Liver (tissue), 9 donors: ENCODE measurements around the gene PHACTR4. TPM values are rescaled to one million over a fixed set of nuclear protein-coding genes. Genes with fewer than 3 reads are reported as not detected.

Experiments used
- DNase-seq: peaks from one replicate; pipeline ENCODE4 v3.0.0-alpha.2; 2017; ENCODE audit warnings: low spot score
- H3K27ac ChIP-seq, 2 donors: one replicate each; pipeline ENCODE4 v1.7.0; 2013; ENCODE audit warnings: inconsistent platforms in 2 of 2, low read length in 2 of 2, control low read depth in 1 of 2, low read depth in 1 of 2, mild to moderate bottlenecking in 1 of 2
- H3K27me3 ChIP-seq, 4 donors: one replicate each; pipeline versions ENCODE4 v1.6.1 to v1.7.0; 2013; ENCODE audit warnings: low read length in 3 of 4, inconsistent platforms in 1 of 4, mild to moderate bottlenecking in 1 of 4, moderate library complexity in 1 of 4; ENCODE audit not compliant: control insufficient read depth in 4 of 4, insufficient read depth in 4 of 4
- H3K36me3 ChIP-seq, 4 donors: one replicate each; pipeline versions ENCODE4 v1.6.1 to v1.7.0; 2013; ENCODE audit warnings: low read length in 3 of 4, mild to moderate bottlenecking in 3 of 4, low read depth in 1 of 4, moderate library complexity in 1 of 4; ENCODE audit not compliant: control insufficient read depth in 4 of 4, insufficient read depth in 3 of 4
- H3K4me1 ChIP-seq, 4 donors: one replicate each; pipeline versions ENCODE4 v1.6.1 to v1.7.0; 2013; ENCODE audit warnings: low read length in 3 of 4, mild to moderate bottlenecking in 3 of 4, moderate library complexity in 1 of 4; ENCODE audit not compliant: control insufficient read depth in 4 of 4, insufficient read depth in 4 of 4
- H3K4me3 ChIP-seq, 3 donors: one replicate each; pipeline versions ENCODE4 v1.6.1 to v1.7.0; 2013; ENCODE audit warnings: low read length in 3 of 3, control low read depth in 1 of 3, low read depth in 1 of 3, mild to moderate bottlenecking in 1 of 3
- H3K9ac ChIP-seq, 2 donors: one replicate each; pipeline ENCODE4 v1.7.0; 2013; ENCODE audit warnings: low read length in 2 of 2, mild to moderate bottlenecking in 2 of 2, moderate library complexity in 2 of 2, control low read depth in 1 of 2, low read depth in 1 of 2
- H3K9me3 ChIP-seq, 4 donors: one replicate each; pipeline versions ENCODE4 v1.6.1 to v1.7.0; 2013; ENCODE audit warnings: low read length in 3 of 4; ENCODE audit not compliant: control insufficient read depth in 4 of 4
- ATF3 ChIP-seq: IDR thresholded peaks from 2 replicates; pipeline ENCODE4 v1.6.1; 2016; ENCODE audit warnings: antibody characterized with exemption
- EGR1 ChIP-seq, 2 donors: IDR thresholded peaks; 2 replicates each; pipeline ENCODE4 v1.6.1; 2016 to 2018; ENCODE audit warnings: antibody characterized with exemption in 2 of 2, low read depth in 2 of 2
- FOXA1 ChIP-seq: IDR thresholded peaks from 2 replicates; pipeline ENCODE4 v1.6.1; 2016; ENCODE audit warnings: antibody characterized with exemption
- FOXA2 ChIP-seq: IDR thresholded peaks from 2 replicates; pipeline ENCODE4 v1.6.1; 2016; ENCODE audit warnings: antibody characterized with exemption
- GABPA ChIP-seq, 2 donors: IDR thresholded peaks in 1 of 2; conservative IDR thresholded peaks in 1 of 2; 2 replicates each; pipeline ENCODE4 v1.6.1; 2016; ENCODE audit warnings: antibody characterized with exemption in 2 of 2, mild to moderate bottlenecking in 1 of 2, moderate library complexity in 1 of 2
- HNF4A ChIP-seq, 2 donors: conservative IDR thresholded peaks; 2 replicates each; pipeline ENCODE4 v1.6.1; 2016; ENCODE audit warnings: antibody characterized with exemption in 2 of 2, mild to moderate bottlenecking in 2 of 2
- HNF4G ChIP-seq: IDR thresholded peaks from 2 replicates; pipeline ENCODE4 v1.6.1; 2016; ENCODE audit warnings: antibody characterized with exemption
- JUND ChIP-seq, 2 donors: IDR thresholded peaks; 2 replicates each; pipeline ENCODE4 v1.6.1; 2016; ENCODE audit warnings: antibody characterized with exemption in 2 of 2
- MAX ChIP-seq: IDR thresholded peaks from 2 replicates; pipeline ENCODE4 v1.6.1; 2016; ENCODE audit warnings: antibody characterized with exemption
- NR2F2 ChIP-seq: IDR thresholded peaks from 2 replicates; pipeline ENCODE4 v1.6.1; 2016; ENCODE audit warnings: antibody characterized with exemption
- RAD21 ChIP-seq, 2 donors: IDR thresholded peaks; 2 replicates each; pipeline ENCODE4 v1.6.1; 2016; ENCODE audit warnings: antibody characterized with exemption in 2 of 2, mild to moderate bottlenecking in 2 of 2
- RXRA ChIP-seq, 2 donors: IDR thresholded peaks; 2 replicates each; pipeline ENCODE4 v1.6.1; 2017 to 2018; ENCODE audit warnings: antibody characterized with exemption in 2 of 2, mild to moderate bottlenecking in 1 of 2
- SP1 ChIP-seq: IDR thresholded peaks from 2 replicates; pipeline ENCODE4 v1.6.1; 2018; ENCODE audit warnings: antibody characterized with exemption, mild to moderate bottlenecking
- TAF1 ChIP-seq: conservative IDR thresholded peaks from 2 replicates; pipeline ENCODE4 v1.6.1; 2016; ENCODE audit warnings: antibody characterized with exemption, mild to moderate bottlenecking
- WGBS: extraction: QIAGEN DNeasy Blood & Tissue Kit; methylation state at CpG from one replicate; pipeline ENCODE4 v1.1.7; 2013; 5-methylcytosine and 5-hydroxymethylcytosine counted together
- polyA plus RNA-seq, 2 donors: library from polyadenylated mRNA; stranded (reverse) in 1 of 2; unstranded in 1 of 2; fragments of 200-250 nt in 1 of 2; fragments of >200 nt in 1 of 2; fragmentation: Nextera tagmentation in 1 of 2; extraction: Ambion mirVana in 1 of 2; gene quantifications; one replicate each; pipeline versions ENCODE4 v1.2.1 to v1.2.3, GENCODE V29; 2013 to 2015
- total RNA-seq, 2 donors: library from RNA; depleted of rRNA; stranded (reverse); fragments of >200 nt; gene quantifications; one replicate each; pipeline ENCODE4 v1.2.3, GENCODE V29; 2014
- TF ChIP-seq, protein P1 (sequence below): IDR thresholded peaks from 2 replicates; pipeline ENCODE4 v1.6.1; 2016; ENCODE audit warnings: antibody characterized with exemption, mild to moderate bottlenecking
- TF ChIP-seq, protein P2 (sequence below): fragments of 150-350 bp; IDR thresholded peaks from 2 replicates; pipeline ENCODE4 v1.5.1; 2017; ENCODE audit warnings: improper control_type of control experiment, low read depth, low read length; ENCODE audit not compliant: missing input control
- donor health status: healthy.
- donor health status: healthy.
- donor health status: healthy.
- donor health status: healthy.
- donor health status: healthy.

PHACTR4 gene
- total and polyA plus RNA-seq, 4 donors = 8.9 to 22.6 (median 10.8) TPM

DNA sequence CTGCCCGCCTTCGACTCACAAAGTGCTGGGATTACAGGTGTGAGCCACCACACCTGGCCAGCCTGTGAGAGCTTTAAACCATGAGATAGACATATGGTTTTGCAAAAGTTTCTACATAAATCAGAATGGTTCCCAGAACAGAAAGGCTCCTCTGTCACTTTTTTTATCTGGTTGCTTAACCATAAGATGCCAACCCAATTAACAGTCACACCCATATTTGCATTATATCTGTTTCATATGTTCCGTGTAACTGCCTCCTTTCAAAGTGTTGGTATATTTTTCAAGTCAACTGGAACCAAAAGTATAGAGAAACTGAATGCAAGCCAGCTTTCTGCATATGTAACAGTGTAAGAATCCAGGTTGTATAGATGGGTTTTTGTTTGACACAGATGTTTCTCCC is 112.6 kb downstream of the PHACTR4 start:
- DNase-seq = no peak
- Histone ChIP-seq H3K4me3 (no peak overlapping the region), H3K9me3 (no peaks in the 10 kb centered on the region), H3K36me3 (peaks cover 16 to 39% (median 32%) of the 10 kb centered on the region in 4 donors), H3K4me1 (no peaks in the 10 kb centered on the region), H3K27me3 (no peaks in the 10 kb centered on the region), H3K27ac (no peak overlapping the region), H3K9ac (no peak overlapping the region)
- TF ChIP-seq HNF4A (conservative IDR thresholded peaks at IDR 0.05) = no peak
- no peak for TF ChIP-seq EGR1 (IDR thresholded peaks at IDR 0.05; ENCODE audit: low read depth in 2 of 2)
- TF ChIP-seq HNF4G = no peak
- TF ChIP-seq FOXA2 = no peak
- TF ChIP-seq, protein P1, sequence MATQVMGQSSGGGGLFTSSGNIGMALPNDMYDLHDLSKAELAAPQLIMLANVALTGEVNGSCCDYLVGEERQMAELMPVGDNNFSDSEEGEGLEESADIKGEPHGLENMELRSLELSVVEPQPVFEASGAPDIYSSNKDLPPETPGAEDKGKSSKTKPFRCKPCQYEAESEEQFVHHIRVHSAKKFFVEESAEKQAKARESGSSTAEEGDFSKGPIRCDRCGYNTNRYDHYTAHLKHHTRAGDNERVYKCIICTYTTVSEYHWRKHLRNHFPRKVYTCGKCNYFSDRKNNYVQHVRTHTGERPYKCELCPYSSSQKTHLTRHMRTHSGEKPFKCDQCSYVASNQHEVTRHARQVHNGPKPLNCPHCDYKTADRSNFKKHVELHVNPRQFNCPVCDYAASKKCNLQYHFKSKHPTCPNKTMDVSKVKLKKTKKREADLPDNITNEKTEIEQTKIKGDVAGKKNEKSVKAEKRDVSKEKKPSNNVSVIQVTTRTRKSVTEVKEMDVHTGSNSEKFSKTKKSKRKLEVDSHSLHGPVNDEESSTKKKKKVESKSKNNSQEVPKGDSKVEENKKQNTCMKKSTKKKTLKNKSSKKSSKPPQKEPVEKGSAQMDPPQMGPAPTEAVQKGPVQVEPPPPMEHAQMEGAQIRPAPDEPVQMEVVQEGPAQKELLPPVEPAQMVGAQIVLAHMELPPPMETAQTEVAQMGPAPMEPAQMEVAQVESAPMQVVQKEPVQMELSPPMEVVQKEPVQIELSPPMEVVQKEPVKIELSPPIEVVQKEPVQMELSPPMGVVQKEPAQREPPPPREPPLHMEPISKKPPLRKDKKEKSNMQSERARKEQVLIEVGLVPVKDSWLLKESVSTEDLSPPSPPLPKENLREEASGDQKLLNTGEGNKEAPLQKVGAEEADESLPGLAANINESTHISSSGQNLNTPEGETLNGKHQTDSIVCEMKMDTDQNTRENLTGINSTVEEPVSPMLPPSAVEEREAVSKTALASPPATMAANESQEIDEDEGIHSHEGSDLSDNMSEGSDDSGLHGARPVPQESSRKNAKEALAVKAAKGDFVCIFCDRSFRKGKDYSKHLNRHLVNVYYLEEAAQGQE = no peak
- TF ChIP-seq ATF3 = no peak
- no peak for TF ChIP-seq FOXA1
- TF ChIP-seq NR2F2 = no peak
- WGBS = 86% methylated on average over 3 of the region's 3 CpGs

GRCh38 chr1:28482702-28483101 is 113.2 kb downstream of the PHACTR4 start:
- Histone ChIP-seq H3K9ac (no peak overlapping the region), H3K4me1 (no peaks in the 10 kb centered on the region), H3K4me3 (no peak overlapping the region), H3K9me3 (no peaks in the 10 kb centered on the region), H3K27ac (no peak overlapping the region), H3K36me3 (peaks cover 16 to 36% (median 30%) of the 10 kb centered on the region in 4 donors), H3K27me3 (no peaks in the 10 kb centered on the region)
- DNase-seq = no peak
- WGBS = 97% methylated on average over 2 of the region's 2 CpGs
- TF ChIP-seq, protein P2, sequence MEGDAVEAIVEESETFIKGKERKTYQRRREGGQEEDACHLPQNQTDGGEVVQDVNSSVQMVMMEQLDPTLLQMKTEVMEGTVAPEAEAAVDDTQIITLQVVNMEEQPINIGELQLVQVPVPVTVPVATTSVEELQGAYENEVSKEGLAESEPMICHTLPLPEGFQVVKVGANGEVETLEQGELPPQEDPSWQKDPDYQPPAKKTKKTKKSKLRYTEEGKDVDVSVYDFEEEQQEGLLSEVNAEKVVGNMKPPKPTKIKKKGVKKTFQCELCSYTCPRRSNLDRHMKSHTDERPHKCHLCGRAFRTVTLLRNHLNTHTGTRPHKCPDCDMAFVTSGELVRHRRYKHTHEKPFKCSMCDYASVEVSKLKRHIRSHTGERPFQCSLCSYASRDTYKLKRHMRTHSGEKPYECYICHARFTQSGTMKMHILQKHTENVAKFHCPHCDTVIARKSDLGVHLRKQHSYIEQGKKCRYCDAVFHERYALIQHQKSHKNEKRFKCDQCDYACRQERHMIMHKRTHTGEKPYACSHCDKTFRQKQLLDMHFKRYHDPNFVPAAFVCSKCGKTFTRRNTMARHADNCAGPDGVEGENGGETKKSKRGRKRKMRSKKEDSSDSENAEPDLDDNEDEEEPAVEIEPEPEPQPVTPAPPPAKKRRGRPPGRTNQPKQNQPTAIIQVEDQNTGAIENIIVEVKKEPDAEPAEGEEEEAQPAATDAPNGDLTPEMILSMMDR = no peak
- TF ChIP-seq RXRA (IDR thresholded peaks at IDR 0.05) (no peak), MAX (no peak), RAD21 (IDR thresholded peaks at IDR 0.05) (no peak)

DNA sequence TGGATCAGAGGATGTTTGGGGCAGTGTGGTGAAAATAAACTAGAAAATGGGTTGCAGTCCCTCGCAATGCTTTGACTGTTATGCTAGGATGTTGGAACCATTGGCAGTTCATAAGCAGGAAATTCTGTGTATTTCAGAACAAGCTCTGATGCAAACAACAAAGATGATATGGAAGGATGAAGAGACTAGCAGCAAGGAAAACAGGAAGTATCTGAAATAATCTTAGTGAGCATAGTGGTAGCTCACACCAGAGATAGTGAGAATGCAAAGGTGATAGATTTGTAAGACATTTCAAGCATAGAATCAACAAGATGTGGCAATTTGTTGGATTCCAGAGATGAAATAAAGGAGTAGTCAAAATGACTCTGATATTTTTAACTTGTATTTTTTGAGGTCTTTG is 125.2 kb downstream of the PHACTR4 start:
- peaks cover 13 to 51% (median 26%) of the 10 kb centered on the region in 4 donors for H3K36me3 ChIP-seq
- H3K27ac ChIP-seq = no peak overlapping the region
- TF ChIP-seq, protein P1 = no peak
- TF ChIP-seq SP1 = no peak
- no peak for TF ChIP-seq GABPA (IDR thresholded peaks at IDR 0.05 in 1 of 2, conservative IDR thresholded peaks at IDR 0.05 in 1 of 2)
- TF ChIP-seq FOXA2 = no peak
- TF ChIP-seq EGR1 (IDR thresholded peaks at IDR 0.05; ENCODE audit: low read depth in 2 of 2) = no peak
- TF ChIP-seq RAD21 (IDR thresholded peaks at IDR 0.05) = no peak
- TF ChIP-seq MAX = no peak
- no peak for TF ChIP-seq TAF1
- TF ChIP-seq ATF3 = no peak
- no peak for TF ChIP-seq FOXA1
- no peak for TF ChIP-seq JUND (IDR thresholded peaks at IDR 0.05)
- H3K9ac ChIP-seq = no peak overlapping the region
- WGBS = 95% methylated on average over 1 of the region's 1 CpG
- H3K4me1 ChIP-seq = no peaks in the 10 kb centered on the region
- no peaks in the 10 kb centered on the region for H3K27me3 ChIP-seq
- H3K4me3 ChIP-seq = no peak overlapping the region
- no peak for DNase-seq
- no peaks in the 10 kb centered on the region for H3K9me3 ChIP-seq
